Measurements from ENCODE around the gene ZNF624.

The ZNF624 gene

DNA sequence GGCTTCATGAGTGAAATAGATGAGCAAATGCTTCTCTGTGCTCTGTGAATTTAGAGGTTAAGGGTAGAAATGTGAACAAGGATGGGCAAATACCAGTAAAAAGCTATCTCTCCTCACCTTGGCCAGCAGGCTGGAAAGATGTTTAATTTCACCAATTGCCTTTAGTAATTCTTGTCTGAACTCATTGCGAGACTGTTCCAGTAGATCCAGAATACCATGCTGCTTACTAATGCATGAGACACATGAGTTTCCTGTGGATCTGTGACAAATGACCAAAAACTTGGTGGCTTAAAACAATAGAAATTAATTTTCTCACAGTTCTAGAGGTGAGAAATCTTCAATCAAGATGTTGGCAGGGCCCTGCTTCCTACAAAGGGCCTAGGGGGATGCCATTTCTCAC, 9.3 kb upstream of the ZNF624 start:
- Histone ChIP-seq H3K27me3 (ENCODE audit: control insufficient read depth, insufficient read depth, low read length) (peaks cover 2% of the 10 kb centered on the region), H3K4me1 (ENCODE audit: control insufficient read depth, insufficient read depth, low read length) (peaks cover 1% of the 10 kb centered on the region; the same call in 1 of the 2 replicates), H3K27ac (ENCODE audit: low read depth, low read length) (no peak overlapping the region), H3K9ac (ENCODE audit: low read depth, low read length) (no peak overlapping the region), H3K4me3 (ENCODE audit: low read depth, low read length) (no peak overlapping the region), H3K9me3 (ENCODE audit: control insufficient read depth, insufficient read depth, low read length) (no peaks in the 10 kb centered on the region), H3K36me3 (ENCODE audit: control insufficient read depth, insufficient read depth, low read length) (no peaks in the 10 kb centered on the region)

DNA sequence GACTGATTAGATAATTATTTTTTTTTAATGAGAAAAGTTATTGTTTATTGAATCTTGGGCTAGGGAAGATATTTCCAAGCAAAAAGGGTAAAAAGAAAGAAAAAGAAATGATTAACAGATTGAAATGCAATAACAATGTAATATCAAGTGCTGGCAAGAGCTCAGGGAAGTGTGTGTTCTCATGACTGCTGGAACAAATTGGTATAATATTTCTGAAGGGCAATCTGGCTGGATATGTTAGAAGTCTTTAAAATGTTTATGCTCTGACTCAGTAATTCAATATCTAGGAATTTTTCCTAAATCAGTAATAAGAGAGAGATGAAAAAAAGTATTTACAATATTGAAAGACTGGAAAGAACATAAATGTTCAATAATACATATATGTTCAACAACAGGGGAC, 7.6 kb upstream of the ZNF624 start:
- Histone ChIP-seq H3K27me3 (ENCODE audit: control insufficient read depth, insufficient read depth, low read length) (no peaks in the 10 kb centered on the region; the same call in 1 of the 2 replicates), H3K9me3 (ENCODE audit: control insufficient read depth, insufficient read depth, low read length) (no peaks in the 10 kb centered on the region), H3K4me1 (ENCODE audit: control insufficient read depth, insufficient read depth, low read length) (no peaks in the 10 kb centered on the region), H3K36me3 (ENCODE audit: control insufficient read depth, insufficient read depth, low read length) (no peaks in the 10 kb centered on the region), H3K9ac (ENCODE audit: low read depth, low read length) (no peak overlapping the region), H3K27ac (ENCODE audit: low read depth, low read length) (no peak overlapping the region), H3K4me3 (ENCODE audit: low read depth, low read length) (no peak overlapping the region)

DNA sequence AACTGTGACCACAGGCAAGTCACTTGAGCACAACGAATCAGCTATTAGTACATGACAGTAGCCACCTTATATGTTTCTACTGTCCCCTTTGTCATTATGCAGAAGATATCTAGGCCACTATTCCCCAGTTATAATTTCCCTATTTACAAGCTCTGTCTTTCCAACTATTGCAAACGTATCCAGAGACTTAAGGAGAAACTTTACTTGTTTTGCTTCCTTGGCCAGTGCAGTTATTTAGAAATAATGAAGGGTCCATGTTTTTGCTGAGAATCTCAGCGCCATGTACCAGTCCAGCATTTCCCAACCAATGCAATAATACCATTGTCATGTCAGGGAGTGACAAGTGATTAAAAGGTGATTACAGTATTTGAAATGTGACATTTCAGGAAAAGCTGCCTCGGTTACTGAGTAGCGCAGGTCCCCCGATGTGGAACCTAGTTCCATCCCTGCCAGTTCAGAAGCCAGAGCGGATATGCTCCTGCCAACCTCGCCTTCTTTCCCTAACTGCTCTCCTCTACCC, 743 bp downstream of the ZNF624 start:
- no peaks in the 10 kb centered on the region for H3K9me3 ChIP-seq (ENCODE audit: control insufficient read depth, insufficient read depth, low read length)
- peak overlapping the region; percentile 58; the same call in 1 of the 2 replicates for H3K9ac ChIP-seq (ENCODE audit: low read depth, low read length)
- no peaks in the 10 kb centered on the region for H3K27me3 ChIP-seq (ENCODE audit: control insufficient read depth, insufficient read depth, low read length)
- peak overlapping the region; percentile 68 for H3K4me3 ChIP-seq (ENCODE audit: low read depth, low read length)
- H3K4me1 ChIP-seq (ENCODE audit: control insufficient read depth, insufficient read depth, low read length) = peaks cover 13% of the 10 kb centered on the region
- H3K27ac ChIP-seq (ENCODE audit: low read depth, low read length) = peak overlapping the region; percentile 95
- H3K36me3 ChIP-seq (ENCODE audit: control insufficient read depth, insufficient read depth, low read length) = no peaks in the 10 kb centered on the region

- H3K27ac ChIP-seq (ENCODE audit: low read depth, low read length) = no peak overlapping the region
- no peaks in the 10 kb centered on the region for H3K36me3 ChIP-seq (ENCODE audit: control insufficient read depth, insufficient read depth, low read length)
- peaks cover 13% of the 10 kb centered on the region for H3K4me1 ChIP-seq (ENCODE audit: control insufficient read depth, insufficient read depth, low read length)
- H3K27me3 ChIP-seq (ENCODE audit: control insufficient read depth, insufficient read depth, low read length) = no peaks in the 10 kb centered on the region
- no peaks in the 10 kb centered on the region for H3K9me3 ChIP-seq (ENCODE audit: control insufficient read depth, insufficient read depth, low read length)
- H3K9ac ChIP-seq (ENCODE audit: low read depth, low read length) = no peak overlapping the region
- 0 out of 2 replicates have a peak overlapping the region, but pooled peaks have one; percentile 68 for H3K4me3 ChIP-seq (ENCODE audit: low read depth, low read length)
These were observed 1.4 kb downstream of the ZNF624 start for GRCh38 chr17:16652252-16652651.

GRCh38 chr17:16649585-16649984, 4.1 kb downstream of the ZNF624 start:
- no peaks in the 10 kb centered on the region for H3K36me3 ChIP-seq (ENCODE audit: control insufficient read depth, insufficient read depth, low read length)
- H3K9me3 ChIP-seq (ENCODE audit: control insufficient read depth, insufficient read depth, low read length) = no peaks in the 10 kb centered on the region
- H3K4me1 ChIP-seq (ENCODE audit: control insufficient read depth, insufficient read depth, low read length) = peaks cover 13% of the 10 kb centered on the region
- no peak overlapping the region for H3K4me3 ChIP-seq (ENCODE audit: low read depth, low read length)
- H3K9ac ChIP-seq (ENCODE audit: low read depth, low read length) = no peak overlapping the region
- no peak overlapping the region for H3K27ac ChIP-seq (ENCODE audit: low read depth, low read length)
- no peaks in the 10 kb centered on the region for H3K27me3 ChIP-seq (ENCODE audit: control insufficient read depth, insufficient read depth, low read length)

DNA sequence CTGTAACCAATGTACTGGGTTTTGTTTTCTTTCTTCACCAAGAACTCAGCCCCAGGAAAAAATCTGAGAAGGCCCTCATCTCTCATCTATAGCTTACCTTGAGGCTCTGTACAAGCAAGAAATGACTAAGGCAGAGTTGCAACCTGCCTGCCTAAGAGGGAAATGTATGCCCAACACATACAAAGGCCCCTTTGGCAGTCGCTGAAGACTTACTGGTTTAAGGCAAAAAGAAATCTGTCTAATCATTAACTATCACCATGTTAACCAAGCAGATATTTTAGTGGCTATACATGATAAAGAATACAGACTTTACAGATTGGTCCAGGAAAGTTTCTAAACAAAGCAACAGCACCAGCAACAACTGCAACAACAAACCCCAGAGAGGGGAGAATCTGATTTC, 14.2 kb downstream of the ZNF624 start:
- Histone ChIP-seq H3K9ac (ENCODE audit: low read depth, low read length) (no peak overlapping the region), H3K4me1 (ENCODE audit: control insufficient read depth, insufficient read depth, low read length) (no peaks in the 10 kb centered on the region; the same call in 1 of the 2 replicates), H3K27me3 (ENCODE audit: control insufficient read depth, insufficient read depth, low read length) (no peaks in the 10 kb centered on the region), H3K36me3 (ENCODE audit: control insufficient read depth, insufficient read depth, low read length) (no peaks in the 10 kb centered on the region), H3K27ac (ENCODE audit: low read depth, low read length) (no peak overlapping the region), H3K9me3 (ENCODE audit: control insufficient read depth, insufficient read depth, low read length) (no peaks in the 10 kb centered on the region), H3K4me3 (ENCODE audit: low read depth, low read length) (no peak overlapping the region)

DNA sequence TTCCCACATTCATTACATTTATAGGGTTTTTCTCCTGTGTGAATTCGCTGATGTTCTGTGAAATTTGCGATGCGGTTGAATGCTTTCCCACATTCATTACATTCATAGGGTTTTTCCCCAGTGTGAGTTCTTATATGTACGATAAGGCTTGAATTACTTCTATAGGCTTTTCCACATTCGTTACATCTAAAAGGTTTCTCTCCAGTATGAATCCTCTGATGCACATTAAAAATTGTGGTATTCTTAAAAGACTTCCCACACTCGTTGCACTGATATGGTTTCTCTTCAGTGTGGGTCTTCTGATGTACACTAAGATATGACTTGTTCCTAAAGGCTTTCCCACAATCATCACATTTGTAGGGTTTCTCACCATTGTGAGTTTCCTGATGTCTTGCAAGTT, 30.4 kb downstream of the ZNF624 start:
- no peaks in the 10 kb centered on the region for H3K27me3 ChIP-seq (ENCODE audit: control insufficient read depth, insufficient read depth, low read length)
- no peak overlapping the region for H3K27ac ChIP-seq (ENCODE audit: low read depth, low read length)
- H3K36me3 ChIP-seq (ENCODE audit: control insufficient read depth, insufficient read depth, low read length) = peaks cover 5% of the 10 kb centered on the region
- H3K4me1 ChIP-seq (ENCODE audit: control insufficient read depth, insufficient read depth, low read length) = no peaks in the 10 kb centered on the region
- H3K4me3 ChIP-seq (ENCODE audit: low read depth, low read length) = no peak overlapping the region
- peaks cover 65% of the 10 kb centered on the region for H3K9me3 ChIP-seq (ENCODE audit: control insufficient read depth, insufficient read depth, low read length)
- no peak overlapping the region for H3K9ac ChIP-seq (ENCODE audit: low read depth, low read length)

DNA sequence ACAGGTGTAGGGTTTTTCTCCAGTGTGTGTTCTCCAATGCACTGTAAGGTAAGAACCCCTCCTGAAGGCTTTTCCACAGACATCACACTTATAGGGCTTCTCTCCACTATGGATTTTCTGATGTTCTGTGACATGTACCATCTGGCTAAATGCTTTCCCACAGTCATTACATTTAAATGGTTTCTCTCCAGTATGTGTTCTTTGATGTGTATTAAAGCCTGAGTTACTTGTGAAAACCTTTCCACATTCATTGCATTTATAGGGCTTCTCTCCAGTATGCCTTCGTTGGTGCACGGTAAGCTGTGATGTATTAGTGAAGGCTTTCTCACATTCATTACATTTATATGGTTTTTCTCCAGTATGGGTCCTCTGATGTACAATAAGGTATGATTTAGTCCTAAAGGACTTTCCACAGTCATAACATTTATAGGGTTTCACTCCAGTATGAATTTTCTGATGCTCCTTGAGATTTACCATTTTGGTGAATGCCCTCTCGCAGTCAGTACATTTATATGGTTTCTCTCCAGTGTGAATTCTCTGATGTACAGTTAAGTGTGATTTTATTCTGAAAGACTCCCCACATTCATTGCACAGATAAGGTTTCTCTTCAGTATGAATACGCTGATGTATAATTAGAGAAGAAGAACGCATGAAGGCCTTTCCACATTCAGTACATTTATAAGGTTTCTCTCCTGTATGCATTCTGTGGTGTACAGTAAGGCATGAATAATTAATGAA, 30.9 kb downstream of the ZNF624 start:
- H3K9me3 ChIP-seq (ENCODE audit: control insufficient read depth, insufficient read depth, low read length) = peaks cover 67% of the 10 kb centered on the region
- H3K4me3 ChIP-seq (ENCODE audit: low read depth, low read length) = no peak overlapping the region
- H3K27ac ChIP-seq (ENCODE audit: low read depth, low read length) = no peak overlapping the region

GRCh38 chr17:16617481-16618060, 36.1 kb downstream of the ZNF624 start:
- H3K27me3 ChIP-seq (ENCODE audit: control insufficient read depth, insufficient read depth, low read length) = no peaks in the 10 kb centered on the region
- no peak overlapping the region for H3K4me3 ChIP-seq (ENCODE audit: low read depth, low read length)
- H3K27ac ChIP-seq (ENCODE audit: low read depth, low read length) = no peak overlapping the region
- no peaks in the 10 kb centered on the region for H3K4me1 ChIP-seq (ENCODE audit: control insufficient read depth, insufficient read depth, low read length)
- no peaks in the 10 kb centered on the region for H3K36me3 ChIP-seq (ENCODE audit: control insufficient read depth, insufficient read depth, low read length)
- H3K9ac ChIP-seq (ENCODE audit: low read depth, low read length) = no peak overlapping the region
- H3K9me3 ChIP-seq (ENCODE audit: control insufficient read depth, insufficient read depth, low read length) = peaks cover 45% of the 10 kb centered on the region

More for the DNA sequence above, 30.9 kb downstream of the ZNF624 start:
- Histone ChIP-seq H3K9ac (ENCODE audit: low read depth, low read length) (no peak overlapping the region), H3K4me1 (ENCODE audit: control insufficient read depth, insufficient read depth, low read length) (no peaks in the 10 kb centered on the region), H3K36me3 (ENCODE audit: control insufficient read depth, insufficient read depth, low read length) (peaks cover 5% of the 10 kb centered on the region), H3K27me3 (ENCODE audit: control insufficient read depth, insufficient read depth, low read length) (no peaks in the 10 kb centered on the region)

GRCh38 chr17:16599537-16599936, 54.1 kb downstream of the ZNF624 start:
- no peaks in the 10 kb centered on the region for H3K36me3 ChIP-seq (ENCODE audit: control insufficient read depth, insufficient read depth, low read length)
- no peak overlapping the region for H3K9ac ChIP-seq (ENCODE audit: low read depth, low read length)
- no peaks in the 10 kb centered on the region for H3K4me1 ChIP-seq (ENCODE audit: control insufficient read depth, insufficient read depth, low read length)
- no peak overlapping the region for H3K27ac ChIP-seq (ENCODE audit: low read depth, low read length)
- H3K4me3 ChIP-seq (ENCODE audit: low read depth, low read length) = no peak overlapping the region
- no peaks in the 10 kb centered on the region; the same call in 1 of the 2 replicates for H3K9me3 ChIP-seq (ENCODE audit: control insufficient read depth, insufficient read depth, low read length)
- no peaks in the 10 kb centered on the region for H3K27me3 ChIP-seq (ENCODE audit: control insufficient read depth, insufficient read depth, low read length)
